Glutamatergic neuron (in vitro differentiated cells): ENCODE data around the gene ATP5PO. TPM values are rescaled to one million over a fixed set of nuclear protein-coding genes. Genes with fewer than 3 reads are reported as not detected.
"Not testable (repeated sequence)": the region's sequence is repeated elsewhere in the genome, so short reads cannot be mapped to it uniquely, and the experiment has no call there.

Experiments used
- DNase-seq: peaks from one replicate; pipeline ENCODE4 v3.0.0; 2022
- H3K27ac Mint-ChIP-seq: one replicate; pipeline ENCODE4 v1.8.0; 2020; ENCODE audit warnings: mild to moderate bottlenecking, mixed read lengths, inconsistent platforms; ENCODE audit not compliant: unreplicated experiment
- H3K27me3 Mint-ChIP-seq: one replicate; pipeline ENCODE4 v1.8.0; 2020; ENCODE audit warnings: mild to moderate bottlenecking, moderate library complexity, mixed read lengths, inconsistent platforms; ENCODE audit not compliant: unreplicated experiment
- H3K36me3 Mint-ChIP-seq: one replicate; pipeline ENCODE4 v1.8.0; 2020; ENCODE audit warnings: mild to moderate bottlenecking, mixed read lengths, inconsistent platforms; ENCODE audit not compliant: unreplicated experiment
- H3K4me1 Mint-ChIP-seq: one replicate; pipeline ENCODE4 v1.8.0; 2020; ENCODE audit warnings: mild to moderate bottlenecking, low read depth, mixed read lengths, inconsistent platforms; ENCODE audit not compliant: unreplicated experiment
- H3K4me3 Mint-ChIP-seq: one replicate; pipeline ENCODE4 v1.8.0; 2020; ENCODE audit warnings: mild to moderate bottlenecking, mixed read lengths, inconsistent platforms; ENCODE audit not compliant: unreplicated experiment
- H3K9me3 Mint-ChIP-seq: one replicate; pipeline ENCODE4 v1.8.0; 2020; ENCODE audit warnings: mild to moderate bottlenecking, moderate library complexity, mixed read lengths, inconsistent platforms; ENCODE audit not compliant: unreplicated experiment
- CTCF ChIP-seq: fragments of 200-600 bp; sonication (generic); IDR thresholded peaks from one replicate; pipeline ENCODE4 v1.5.0; 2021; ENCODE audit not compliant: partially characterized antibody, unreplicated experiment
- total RNA-seq: library from RNA; stranded (reverse); fragmentation: NEBNext Ultra II Directional; extraction: Animal tissue kit (Norgen Biotek cat#: 25700); gene quantifications from one replicate; pipeline ENCODE4 v1.2.1, GENCODE V29; 2021; ENCODE audit not compliant: unreplicated experiment

Gene ATP5PO
- total RNA-seq, 1 donor from 2014 or later = 236 TPM

GRCh38 chr21:33870768-33871167 lies 44.8 kb downstream of the ATP5PO start:
- H3K27ac Mint-ChIP-seq = no peak overlapping the region
- peaks cover 4% of the 10 kb centered on the region for H3K9me3 Mint-ChIP-seq
- no peaks in the 10 kb centered on the region for H3K27me3 Mint-ChIP-seq
- no peak for TF ChIP-seq CTCF
- H3K4me1 Mint-ChIP-seq = no peaks in the 10 kb centered on the region
- no peak overlapping the region for H3K4me3 Mint-ChIP-seq
- peaks cover 15% of the 10 kb centered on the region for H3K36me3 Mint-ChIP-seq
- no peak for DNase-seq

- no peak for DNase-seq
- no peak overlapping the region for H3K4me3 Mint-ChIP-seq
- no peak overlapping the region for H3K27ac Mint-ChIP-seq
Measured at GRCh38 chr21:33869873-33870272, 45.7 kb downstream of the ATP5PO start.

GRCh38 chr21:33867868-33868267 lies 47.7 kb downstream of the ATP5PO start:
- not testable (repeated sequence) for DNase-seq, H3K9me3 Mint-ChIP-seq, H3K27me3 Mint-ChIP-seq, H3K4me1 Mint-ChIP-seq, H3K27ac Mint-ChIP-seq, H3K4me3 Mint-ChIP-seq
- H3K36me3 Mint-ChIP-seq = peaks cover 25% of the 10 kb centered on the region

More at GRCh38 chr21:33869873-33870272, 45.7 kb downstream of the ATP5PO start:
- no peak for TF ChIP-seq CTCF
- Mint-ChIP-seq H3K4me1 (no peaks in the 10 kb centered on the region), H3K9me3 (peaks cover 5% of the 10 kb centered on the region), H3K27me3 (no peaks in the 10 kb centered on the region), H3K36me3 (peaks cover 17% of the 10 kb centered on the region)

GRCh38 chr21:33866826-33867225 lies 48.8 kb downstream of the ATP5PO start:
- Mint-ChIP-seq H3K4me1 (no peaks in the 10 kb centered on the region), H3K9me3 (peaks cover 7% of the 10 kb centered on the region), H3K36me3 (peaks cover 25% of the 10 kb centered on the region), H3K27ac (no peak overlapping the region), H3K27me3 (no peaks in the 10 kb centered on the region), H3K4me3 (no peak overlapping the region)
- no peak for DNase-seq
- no peak for TF ChIP-seq CTCF

- Mint-ChIP-seq H3K36me3 (peaks cover 25% of the 10 kb centered on the region), H3K4me3 (no peak overlapping the region), H3K27ac (no peak overlapping the region), H3K27me3 (no peaks in the 10 kb centered on the region), H3K9me3 (peaks cover 7% of the 10 kb centered on the region), H3K4me1 (peaks cover under 1% of the 10 kb centered on the region)
- TF ChIP-seq CTCF = no peak
- DNase-seq = no peak
Measured at GRCh38 chr21:33865996-33866575, 49.5 kb downstream of the ATP5PO start.

- Mint-ChIP-seq H3K27ac (no peak overlapping the region), H3K36me3 (peaks cover 23% of the 10 kb centered on the region), H3K4me1 (peaks cover 3% of the 10 kb centered on the region), H3K27me3 (no peaks in the 10 kb centered on the region), H3K4me3 (no peak overlapping the region), H3K9me3 (peaks cover 7% of the 10 kb centered on the region)
- no peak for DNase-seq
- TF ChIP-seq CTCF = no peak
Measured at GRCh38 chr21:33865176-33865575, 50.4 kb downstream of the ATP5PO start.
